Peyer's patch (tissue), 4 donors: Measurements from ENCODE around the gene PLCH2. TPM values are rescaled to one million over a fixed set of nuclear protein-coding genes. Genes with fewer than 3 reads are reported as not detected.

Experiments used
- DNase-seq, 3 donors: peaks; one replicate each; pipeline ENCODE4 v3.0.0-alpha.2; 2017 to 2019
- H3K27ac ChIP-seq, 4 donors: fragments of 200-600 bp; sonication (generic); one replicate each; pipeline ENCODE4 v1.5.1; 2016 to 2019
- H3K27me3 ChIP-seq, 2 donors: fragments of 200-600 bp; sonication (generic); one replicate each; pipeline ENCODE4 v1.5.1; 2019
- H3K36me3 ChIP-seq, 3 donors: fragments of 200-600 bp; sonication (generic); one replicate each; pipeline ENCODE4 v1.5.1; 2016 to 2019
- H3K4me1 ChIP-seq, 4 donors: fragments of 200-600 bp; sonication (generic); one replicate each; pipeline ENCODE4 v1.5.1; 2016 to 2019
- H3K4me3 ChIP-seq, 4 donors: fragments of 200-600 bp; sonication (generic); 1 replicate in 3 of 4; 2 replicates in 1 of 4; pipeline ENCODE4 v1.5.1; 2016 to 2019; ENCODE audit warnings: mild to moderate bottlenecking in 1 of 4
- H3K9me3 ChIP-seq, 4 donors: fragments of 200-600 bp; sonication (generic); one replicate each; pipeline ENCODE4 v1.5.1; 2016 to 2019; ENCODE audit warnings: mild to moderate bottlenecking in 1 of 4
- POLR2A ChIP-seq, 2 donors: fragments of 450-650 bp; IDR thresholded peaks; one replicate each; pipeline ENCODE4 v1.5.1; 2017; ENCODE audit warnings: antibody characterized with exemption in 2 of 2, mild to moderate bottlenecking in 2 of 2, moderate library complexity in 2 of 2
- total RNA-seq, 4 donors: library from RNA; depleted of rRNA; stranded (reverse); fragments of >200 nt; gene quantifications; one replicate each; pipeline ENCODE4 v1.1.0, GENCODE V29; 2016
- TF ChIP-seq, protein P1 (sequence below), 6 experiments: fragments of 450-650 bp in 4 of 6; fragments of 200-600 bp in 2 of 6; sonication (generic) in 1 of 6; IDR thresholded peaks; one replicate each; pipeline ENCODE4 v1.5.1; 2017 to 2019; ENCODE audit warnings: antibody characterized with exemption in 6 of 6, mild to moderate bottlenecking in 3 of 6, moderate library complexity in 1 of 6

Gene PLCH2
- total RNA-seq, 4 donors from 2014 or later, result 2.5 to 18.3 (median 7.8) TPM

DNA sequence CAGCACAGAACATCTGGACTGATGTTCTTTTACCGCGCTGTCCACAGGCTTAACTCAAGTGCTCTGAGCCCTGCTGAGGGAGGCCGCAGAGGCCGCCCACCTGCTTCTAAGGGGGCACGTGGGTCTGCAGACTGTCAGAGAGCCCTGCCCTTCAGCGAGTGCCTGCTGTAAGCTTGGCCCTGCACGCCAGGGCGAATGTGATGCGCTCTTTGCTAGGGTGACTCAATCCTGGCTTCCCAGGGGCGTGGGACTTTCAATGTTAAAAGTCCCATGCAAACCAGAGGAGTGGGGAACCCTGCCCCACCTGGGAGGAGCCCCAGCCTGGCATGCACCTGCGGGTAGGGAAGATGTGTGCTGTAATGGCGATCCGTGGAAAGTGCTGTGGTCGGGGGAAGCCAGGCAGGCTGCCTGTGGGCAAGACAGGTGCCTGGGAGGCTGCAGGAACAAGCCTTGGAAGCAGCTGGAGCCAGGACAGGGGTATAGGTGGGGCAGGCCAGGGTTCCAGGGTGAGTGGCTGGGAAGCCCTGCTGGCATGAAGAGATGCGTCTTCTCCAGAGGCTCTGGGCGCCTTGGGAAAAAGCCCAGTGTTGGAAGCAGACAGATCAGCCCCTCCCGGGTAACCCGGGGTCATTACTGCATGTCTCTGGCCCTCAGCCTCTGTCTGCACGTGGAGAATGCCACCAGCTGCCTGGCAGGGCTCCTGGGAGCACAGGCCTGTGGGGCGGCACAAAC lies 50.9 kb downstream of the PLCH2 start:
- peaks cover 0 to 17% of the 10 kb centered on the region in 2 donors for H3K27me3 ChIP-seq
- peak in 1 of 3 donors; percentile 65 for DNase-seq
- no peaks in the 10 kb centered on the region for H3K9me3 ChIP-seq
- peak overlapping the region in 3 of 4 donors; percentile 64 to 97 (median 84) for H3K27ac ChIP-seq
- peaks cover 0 to 66% (median 37%) of the 10 kb centered on the region in 4 donors for H3K4me1 ChIP-seq
- no peaks in the 10 kb centered on the region for H3K36me3 ChIP-seq
- no peak for TF ChIP-seq POLR2A (IDR thresholded peaks at IDR 0.05)
- TF ChIP-seq, protein P1, sequence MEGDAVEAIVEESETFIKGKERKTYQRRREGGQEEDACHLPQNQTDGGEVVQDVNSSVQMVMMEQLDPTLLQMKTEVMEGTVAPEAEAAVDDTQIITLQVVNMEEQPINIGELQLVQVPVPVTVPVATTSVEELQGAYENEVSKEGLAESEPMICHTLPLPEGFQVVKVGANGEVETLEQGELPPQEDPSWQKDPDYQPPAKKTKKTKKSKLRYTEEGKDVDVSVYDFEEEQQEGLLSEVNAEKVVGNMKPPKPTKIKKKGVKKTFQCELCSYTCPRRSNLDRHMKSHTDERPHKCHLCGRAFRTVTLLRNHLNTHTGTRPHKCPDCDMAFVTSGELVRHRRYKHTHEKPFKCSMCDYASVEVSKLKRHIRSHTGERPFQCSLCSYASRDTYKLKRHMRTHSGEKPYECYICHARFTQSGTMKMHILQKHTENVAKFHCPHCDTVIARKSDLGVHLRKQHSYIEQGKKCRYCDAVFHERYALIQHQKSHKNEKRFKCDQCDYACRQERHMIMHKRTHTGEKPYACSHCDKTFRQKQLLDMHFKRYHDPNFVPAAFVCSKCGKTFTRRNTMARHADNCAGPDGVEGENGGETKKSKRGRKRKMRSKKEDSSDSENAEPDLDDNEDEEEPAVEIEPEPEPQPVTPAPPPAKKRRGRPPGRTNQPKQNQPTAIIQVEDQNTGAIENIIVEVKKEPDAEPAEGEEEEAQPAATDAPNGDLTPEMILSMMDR (IDR thresholded peaks at IDR 0.05), result no peak
- peak overlapping the region; percentile 68 to 89 (median 83) for H3K4me3 ChIP-seq

DNA sequence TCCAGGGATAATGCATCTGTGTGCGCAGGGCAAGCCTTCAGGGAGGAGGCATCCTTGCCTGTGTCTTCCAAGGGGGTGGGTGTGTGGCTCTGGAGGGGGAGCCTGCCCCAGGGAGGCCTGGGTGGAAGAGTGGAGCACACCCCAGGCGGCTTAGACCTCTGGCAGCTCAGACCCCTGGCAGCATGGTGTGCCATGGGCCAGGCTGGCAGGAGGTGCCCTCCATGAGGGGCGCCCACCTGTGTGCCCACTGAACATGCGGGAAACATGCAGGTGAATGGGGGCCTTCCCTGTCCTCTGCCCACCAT lies 51.4 kb downstream of the PLCH2 start:
- Histone ChIP-seq H3K9me3 (no peaks in the 10 kb centered on the region), H3K4me3 (no peak overlapping the region), H3K27me3 (peaks cover 0 to 17% of the 10 kb centered on the region in 2 donors), H3K27ac (no peak overlapping the region), H3K36me3 (no peaks in the 10 kb centered on the region), H3K4me1 (peaks cover 0 to 66% (median 37%) of the 10 kb centered on the region in 4 donors)
- no peak for DNase-seq
- no peak for TF ChIP-seq POLR2A (IDR thresholded peaks at IDR 0.05)
- TF ChIP-seq, protein P1 (IDR thresholded peaks at IDR 0.05), result no peak

DNA sequence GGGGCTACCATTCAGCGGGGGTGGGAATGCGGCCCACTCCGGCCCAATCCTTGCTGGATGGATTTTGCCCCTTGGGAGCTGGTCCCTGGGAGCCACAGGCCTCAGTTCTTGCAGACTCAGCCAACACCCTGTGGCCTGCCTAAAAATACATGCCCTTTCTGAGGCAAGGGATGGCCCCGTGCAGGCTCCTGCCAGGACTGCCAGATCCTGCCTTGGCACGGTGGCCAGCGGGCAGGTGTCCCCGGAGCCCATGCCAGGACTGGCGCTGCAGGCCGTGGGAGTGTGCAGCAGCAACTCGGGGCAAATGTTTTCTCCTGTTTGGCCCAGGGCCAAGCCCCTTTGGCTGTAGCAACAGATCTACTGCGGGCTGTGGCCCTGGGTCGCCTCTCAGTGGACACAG lies 51.9 kb downstream of the PLCH2 start:
- TF ChIP-seq, protein P1 (IDR thresholded peaks at IDR 0.05), result no peak
- TF ChIP-seq POLR2A (IDR thresholded peaks at IDR 0.05), result no peak
- H3K27me3 ChIP-seq, result peaks cover 0 to 17% of the 10 kb centered on the region in 2 donors
- peaks cover 0 to 66% (median 37%) of the 10 kb centered on the region in 4 donors for H3K4me1 ChIP-seq
- H3K36me3 ChIP-seq, result no peaks in the 10 kb centered on the region
- no peak overlapping the region for H3K27ac ChIP-seq
- no peak overlapping the region for H3K4me3 ChIP-seq
- H3K9me3 ChIP-seq, result no peaks in the 10 kb centered on the region
- DNase-seq, result no peak

DNA sequence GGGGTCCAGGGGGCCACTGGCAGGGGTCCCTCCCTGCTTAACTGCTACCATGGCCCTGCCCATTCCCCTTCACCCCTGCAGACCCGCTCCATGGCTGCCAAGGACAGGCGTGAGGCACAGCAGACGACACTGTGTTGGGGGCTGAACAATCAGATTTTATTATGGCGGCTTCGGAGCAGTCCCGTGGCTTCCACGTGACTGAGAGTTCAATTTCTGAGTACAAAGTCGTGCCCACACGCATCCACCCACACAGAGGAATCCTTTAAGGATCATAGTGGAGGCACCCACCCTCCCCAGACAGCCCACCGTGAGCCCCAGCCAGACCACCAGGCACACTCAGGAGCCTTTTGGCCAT lies 52.5 kb downstream of the PLCH2 start:
- H3K9me3 ChIP-seq, result no peaks in the 10 kb centered on the region
- no peak overlapping the region for H3K4me3 ChIP-seq
- peaks cover 0 to 64% (median 37%) of the 10 kb centered on the region in 4 donors for H3K4me1 ChIP-seq
- no peak for DNase-seq
- no peaks in the 10 kb centered on the region for H3K36me3 ChIP-seq
- H3K27ac ChIP-seq, result no peak overlapping the region
- no peak for TF ChIP-seq POLR2A (IDR thresholded peaks at IDR 0.05)
- TF ChIP-seq, protein P1 (IDR thresholded peaks at IDR 0.05), result no peak
- H3K27me3 ChIP-seq, result peaks cover 0 to 17% of the 10 kb centered on the region in 2 donors

DNA sequence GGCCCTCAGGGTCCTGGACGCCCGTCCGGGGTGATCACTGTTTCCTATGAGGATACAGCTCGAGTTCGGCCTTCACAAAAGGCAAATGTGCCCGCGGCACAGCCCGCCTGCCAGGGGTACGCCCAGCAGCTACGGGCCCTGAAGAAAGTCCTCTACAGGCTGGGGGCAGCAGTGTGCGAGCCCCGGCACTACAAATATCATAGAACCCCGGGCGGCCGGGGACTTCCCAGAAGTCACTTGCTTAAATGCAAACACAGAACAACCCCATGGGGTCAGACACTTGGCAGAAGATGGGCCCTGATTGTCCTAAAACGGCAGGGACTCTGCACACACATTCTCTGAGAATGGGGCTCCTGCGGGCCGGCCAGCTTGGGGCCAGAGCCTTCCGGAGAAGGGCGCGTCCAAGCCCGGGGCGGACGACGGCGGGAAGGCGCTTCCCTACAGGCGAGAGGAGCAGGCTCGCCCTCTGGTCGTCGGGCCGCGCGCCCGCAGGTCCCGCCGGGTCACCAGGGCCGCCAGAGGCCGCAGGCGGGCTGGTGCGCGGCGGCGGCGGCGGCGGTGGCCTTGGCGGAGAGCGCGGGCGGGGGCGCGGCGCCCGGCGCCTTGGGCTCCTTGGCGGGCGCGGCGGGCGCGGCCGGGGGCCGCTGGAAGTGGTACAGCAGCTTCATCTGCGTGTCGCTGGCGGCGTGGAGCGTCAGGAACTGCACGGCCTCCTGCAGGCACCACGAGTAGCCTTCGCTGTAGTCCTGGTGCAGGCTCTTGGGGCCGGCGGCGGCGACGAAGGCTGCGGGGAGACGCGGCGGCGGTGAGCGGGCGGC lies 53.1 kb downstream of the PLCH2 start:
- no peaks in the 10 kb centered on the region for H3K36me3 ChIP-seq
- TF ChIP-seq, protein P1 (IDR thresholded peaks at IDR 0.05), result peak in 1 of 6 experiments; percentile 25
- no peak for TF ChIP-seq POLR2A (IDR thresholded peaks at IDR 0.05)
- peak overlapping the region; percentile 18 to 54 (median 48) for H3K4me3 ChIP-seq
- peak overlapping the region in 1 of 4 donors; percentile 31 for H3K27ac ChIP-seq
- no peaks in the 10 kb centered on the region for H3K9me3 ChIP-seq
- H3K27me3 ChIP-seq, result peaks cover 0 to 17% of the 10 kb centered on the region in 2 donors
- DNase-seq, result peak in 1 of 3 donors; percentile 69
- peaks cover 0 to 58% (median 37%) of the 10 kb centered on the region in 4 donors for H3K4me1 ChIP-seq
